Breast epithelium (tissue), 3 donors: ENCODE data around the gene TXLNG.

Experiments used
- POLR2A ChIP-seq: fragments of 450-650 bp; IDR thresholded peaks from one replicate; pipeline ENCODE4 v1.6.1; 2016; ENCODE audit warnings: antibody characterized with exemption, mild to moderate bottlenecking, moderate library complexity
- POLR2AphosphoS5 ChIP-seq, 3 donors: sonication (generic); formaldehyde crosslinking; IDR thresholded peaks; one replicate each; pipeline ENCODE4 v1.6.1; 2017; ENCODE audit warnings: antibody characterized with exemption in 3 of 3
- TF ChIP-seq, protein P1 (sequence below), 3 donors: fragments of 450-650 bp; IDR thresholded peaks; one replicate each; pipeline ENCODE4 v1.5.1; 2016 to 2017; ENCODE audit warnings: antibody characterized with exemption in 3 of 3, mild to moderate bottlenecking in 3 of 3, moderate library complexity in 3 of 3

DNA sequence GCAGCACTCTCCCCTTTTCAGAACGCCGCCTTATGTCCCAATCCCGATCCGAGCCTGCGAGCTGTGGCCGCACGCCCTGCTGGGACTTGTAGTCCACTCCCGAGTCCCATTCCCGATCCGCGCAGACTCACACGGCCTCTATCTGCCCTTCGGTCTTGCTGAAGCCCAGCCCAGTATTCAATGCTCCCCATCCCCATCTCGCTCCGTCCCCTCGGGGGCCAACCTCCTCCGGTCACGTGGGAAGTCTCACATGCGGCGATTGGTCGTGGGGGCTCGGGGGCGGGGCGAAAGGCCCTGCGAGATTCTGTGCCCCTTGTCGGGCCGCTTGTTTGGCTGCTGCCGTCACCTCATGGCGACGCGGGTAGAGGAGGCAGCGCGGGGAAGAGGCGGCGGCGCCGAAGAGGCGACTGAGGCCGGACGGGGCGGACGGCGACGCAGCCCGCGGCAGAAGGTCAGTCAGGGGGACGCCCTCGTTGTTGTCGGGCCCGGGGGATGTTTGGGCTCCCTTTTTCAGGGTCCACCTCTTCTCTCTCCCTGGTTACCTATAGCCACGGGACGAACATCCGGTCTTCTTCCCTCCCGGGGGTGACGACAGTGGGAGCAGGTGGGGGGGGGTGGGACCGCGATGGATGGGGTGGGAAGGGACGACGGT lies at the start of gene TXLNG:
- TF ChIP-seq, protein P1, sequence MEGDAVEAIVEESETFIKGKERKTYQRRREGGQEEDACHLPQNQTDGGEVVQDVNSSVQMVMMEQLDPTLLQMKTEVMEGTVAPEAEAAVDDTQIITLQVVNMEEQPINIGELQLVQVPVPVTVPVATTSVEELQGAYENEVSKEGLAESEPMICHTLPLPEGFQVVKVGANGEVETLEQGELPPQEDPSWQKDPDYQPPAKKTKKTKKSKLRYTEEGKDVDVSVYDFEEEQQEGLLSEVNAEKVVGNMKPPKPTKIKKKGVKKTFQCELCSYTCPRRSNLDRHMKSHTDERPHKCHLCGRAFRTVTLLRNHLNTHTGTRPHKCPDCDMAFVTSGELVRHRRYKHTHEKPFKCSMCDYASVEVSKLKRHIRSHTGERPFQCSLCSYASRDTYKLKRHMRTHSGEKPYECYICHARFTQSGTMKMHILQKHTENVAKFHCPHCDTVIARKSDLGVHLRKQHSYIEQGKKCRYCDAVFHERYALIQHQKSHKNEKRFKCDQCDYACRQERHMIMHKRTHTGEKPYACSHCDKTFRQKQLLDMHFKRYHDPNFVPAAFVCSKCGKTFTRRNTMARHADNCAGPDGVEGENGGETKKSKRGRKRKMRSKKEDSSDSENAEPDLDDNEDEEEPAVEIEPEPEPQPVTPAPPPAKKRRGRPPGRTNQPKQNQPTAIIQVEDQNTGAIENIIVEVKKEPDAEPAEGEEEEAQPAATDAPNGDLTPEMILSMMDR (IDR thresholded peaks at IDR 0.05) = no peak
- TF ChIP-seq POLR2A = peak; percentile 93
- peak; percentile 87 to 92 (median 92) for TF ChIP-seq POLR2AphosphoS5 (IDR thresholded peaks at IDR 0.05)
